Lung (tissue), 12 donors: ENCODE measurements around the gene SRPRB. TPM values are rescaled to one million over a fixed set of nuclear protein-coding genes. Genes with fewer than 3 reads are reported as not detected.

ENCODE experiments used
- ATAC-seq: fragments of 200-7000 bp; cut with Tn5 transposase; one replicate; pipeline ENCODE4 v1.9.1; 2020; ENCODE audit warnings: moderate number of reproducible peaks; ENCODE audit not compliant: insufficient read depth, low FRiP score
- DNase-seq, 3 donors: peaks; one replicate each; pipeline ENCODE4 v3.0.0-alpha.2; 2013 to 2017
- H3K27ac ChIP-seq, 2 donors: one replicate each; pipeline ENCODE4 v1.5.1; 2013; ENCODE audit warnings: mild to moderate bottlenecking in 2 of 2, moderate library complexity in 2 of 2, control low read depth in 1 of 2, inconsistent platforms in 1 of 2, low read depth in 1 of 2, low read length in 1 of 2
- H3K27me3 ChIP-seq, 3 donors: one replicate each; pipeline ENCODE4 v1.5.1; 2013; ENCODE audit warnings: low read length in 2 of 3; ENCODE audit not compliant: control insufficient read depth in 3 of 3, insufficient read depth in 3 of 3
- H3K36me3 ChIP-seq, 4 donors: one replicate each; pipeline ENCODE4 v1.5.1; 2013; ENCODE audit warnings: low read length in 4 of 4, mild to moderate bottlenecking in 1 of 4, moderate library complexity in 1 of 4; ENCODE audit not compliant: control insufficient read depth in 4 of 4, insufficient read depth in 4 of 4
- H3K4me1 ChIP-seq, 5 donors: one replicate each; pipeline ENCODE4 v1.5.1; 2013; ENCODE audit warnings: low read length in 5 of 5, mild to moderate bottlenecking in 2 of 5, moderate library complexity in 1 of 5; ENCODE audit not compliant: control insufficient read depth in 5 of 5, insufficient read depth in 5 of 5
- H3K4me3 ChIP-seq: one replicate; pipeline ENCODE4 v1.5.1; 2013; ENCODE audit warnings: mild to moderate bottlenecking, control low read depth, moderate library complexity
- H3K9ac ChIP-seq, 2 donors: one replicate each; pipeline ENCODE4 v1.5.1; 2013; ENCODE audit warnings: low read length in 2 of 2, control low read depth in 1 of 2; ENCODE audit not compliant: insufficient read depth in 1 of 2
- H3K9me3 ChIP-seq, 4 donors: one replicate each; pipeline ENCODE4 v1.5.1; 2013; ENCODE audit warnings: low read length in 3 of 4, mild to moderate bottlenecking in 1 of 4, moderate library complexity in 1 of 4; ENCODE audit not compliant: control insufficient read depth in 4 of 4, insufficient read depth in 3 of 4
- WGBS, 2 donors: extraction: QIAGEN DNeasy Blood & Tissue Kit; methylation state at CpG; one replicate each; pipeline ENCODE4 v1.1.7; 2013; 5-methylcytosine and 5-hydroxymethylcytosine counted together
- polyA plus RNA-seq, 2 donors: library from polyadenylated mRNA; stranded (reverse); fragments of 200-250 nt; gene quantifications; one replicate each; pipeline ENCODE4 v1.2.1, GENCODE V29; 2013
- total RNA-seq, 2 donors: library from RNA; depleted of rRNA in 1 of 2; stranded (reverse); fragments of >200 nt in 1 of 2; gene quantifications; one replicate each; pipeline ENCODE4 v1.2.1, GENCODE V29; 2014 to 2021
- TF ChIP-seq, protein P1 (sequence below): IDR thresholded peaks from 2 replicates; pipeline ENCODE4 v1.5.1; 2012; ENCODE audit warnings: mild to moderate bottlenecking; ENCODE audit errors: control extremely low read depth, extremely low read depth
- donor health status: control.
- donor health status: control.
- donor health status: Bipolar disorder and iron deficiency.
- donor health status: healthy.
- donor health status: DM: yes; HTN: yes; CAD: no.

The SRPRB gene
- total and polyA plus RNA-seq, 4 donors, result 20.3 to 82.4 (median 39.3) TPM

DNA sequence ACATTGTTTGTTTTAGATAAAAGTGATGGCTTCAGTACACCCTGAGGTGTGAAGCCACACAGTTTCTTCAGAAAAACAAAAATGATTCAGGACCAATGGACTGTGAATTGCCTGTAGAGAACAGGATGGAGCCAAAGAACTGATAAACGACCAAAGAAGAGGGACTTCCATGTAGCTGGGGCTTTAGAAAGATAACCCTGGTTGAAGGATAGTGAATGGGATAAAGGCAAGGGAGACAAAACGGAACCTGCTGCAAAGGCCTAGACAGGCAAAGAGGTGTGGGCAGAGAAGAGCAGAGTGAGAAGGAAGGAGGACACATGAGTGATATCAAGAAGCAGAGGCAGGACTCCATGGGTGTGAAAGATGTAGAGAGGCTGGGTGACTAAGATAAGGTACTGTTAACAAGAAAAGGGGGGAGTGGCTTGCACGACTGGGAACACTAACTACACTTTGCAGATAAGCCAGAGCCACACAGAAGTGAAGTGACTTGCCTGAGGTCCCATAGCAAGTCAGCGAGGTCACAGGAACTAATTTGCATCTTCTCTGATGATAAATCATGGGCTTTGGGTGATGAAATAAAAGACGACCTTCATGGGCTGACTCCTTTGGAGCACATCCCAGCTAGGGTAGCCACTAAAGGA, 45.8 kb downstream of the SRPRB start:
- Histone ChIP-seq H3K9ac (no peak overlapping the region), H3K27ac (no peak overlapping the region), H3K4me3 (no peak overlapping the region), H3K27me3 (no peaks in the 10 kb centered on the region), H3K4me1 (peaks cover 0 to 11% (median 0%) of the 10 kb centered on the region in 5 donors), H3K9me3 (no peaks in the 10 kb centered on the region), H3K36me3 (no peaks in the 10 kb centered on the region)
- no peak for ATAC-seq
- DNase-seq, result no peak
- 75 to 80% methylated on average over 5 of the region's 5 CpGs for WGBS, 2 donors
- TF ChIP-seq, protein P1, sequence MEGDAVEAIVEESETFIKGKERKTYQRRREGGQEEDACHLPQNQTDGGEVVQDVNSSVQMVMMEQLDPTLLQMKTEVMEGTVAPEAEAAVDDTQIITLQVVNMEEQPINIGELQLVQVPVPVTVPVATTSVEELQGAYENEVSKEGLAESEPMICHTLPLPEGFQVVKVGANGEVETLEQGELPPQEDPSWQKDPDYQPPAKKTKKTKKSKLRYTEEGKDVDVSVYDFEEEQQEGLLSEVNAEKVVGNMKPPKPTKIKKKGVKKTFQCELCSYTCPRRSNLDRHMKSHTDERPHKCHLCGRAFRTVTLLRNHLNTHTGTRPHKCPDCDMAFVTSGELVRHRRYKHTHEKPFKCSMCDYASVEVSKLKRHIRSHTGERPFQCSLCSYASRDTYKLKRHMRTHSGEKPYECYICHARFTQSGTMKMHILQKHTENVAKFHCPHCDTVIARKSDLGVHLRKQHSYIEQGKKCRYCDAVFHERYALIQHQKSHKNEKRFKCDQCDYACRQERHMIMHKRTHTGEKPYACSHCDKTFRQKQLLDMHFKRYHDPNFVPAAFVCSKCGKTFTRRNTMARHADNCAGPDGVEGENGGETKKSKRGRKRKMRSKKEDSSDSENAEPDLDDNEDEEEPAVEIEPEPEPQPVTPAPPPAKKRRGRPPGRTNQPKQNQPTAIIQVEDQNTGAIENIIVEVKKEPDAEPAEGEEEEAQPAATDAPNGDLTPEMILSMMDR, result no peak

DNA sequence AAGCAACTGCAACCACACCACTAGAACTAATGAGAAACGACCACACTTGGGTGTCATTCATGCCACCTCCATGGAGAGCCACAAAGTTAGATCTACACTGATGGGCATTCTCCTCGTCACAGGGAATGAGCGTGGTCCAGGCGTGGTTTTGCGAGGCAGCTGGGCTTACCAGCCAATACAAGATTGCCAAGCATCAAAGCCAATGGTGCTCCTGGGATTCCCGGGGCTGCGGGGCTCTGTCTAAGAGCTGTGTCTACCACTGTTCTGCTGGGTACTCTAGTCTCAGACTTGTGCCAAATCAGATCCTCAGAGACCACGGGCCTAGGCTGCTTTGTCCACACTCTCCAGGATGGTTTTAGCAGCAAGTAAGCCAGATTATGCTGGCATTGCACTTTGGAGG, 46.3 kb downstream of the SRPRB start:
- H3K4me1 ChIP-seq, result peaks cover 0 to 11% (median 0%) of the 10 kb centered on the region in 5 donors
- no peaks in the 10 kb centered on the region for H3K9me3 ChIP-seq
- H3K36me3 ChIP-seq, result no peaks in the 10 kb centered on the region
- 93 to 94% methylated on average over 8 of the region's 8 CpGs for WGBS, 2 donors
- H3K27me3 ChIP-seq, result no peaks in the 10 kb centered on the region
- ATAC-seq (no peak), DNase-seq (no peak)
- H3K9ac ChIP-seq, result no peak overlapping the region
- H3K27ac ChIP-seq, result no peak overlapping the region
- TF ChIP-seq, protein P1, result no peak
- H3K4me3 ChIP-seq, result no peak overlapping the region

DNA sequence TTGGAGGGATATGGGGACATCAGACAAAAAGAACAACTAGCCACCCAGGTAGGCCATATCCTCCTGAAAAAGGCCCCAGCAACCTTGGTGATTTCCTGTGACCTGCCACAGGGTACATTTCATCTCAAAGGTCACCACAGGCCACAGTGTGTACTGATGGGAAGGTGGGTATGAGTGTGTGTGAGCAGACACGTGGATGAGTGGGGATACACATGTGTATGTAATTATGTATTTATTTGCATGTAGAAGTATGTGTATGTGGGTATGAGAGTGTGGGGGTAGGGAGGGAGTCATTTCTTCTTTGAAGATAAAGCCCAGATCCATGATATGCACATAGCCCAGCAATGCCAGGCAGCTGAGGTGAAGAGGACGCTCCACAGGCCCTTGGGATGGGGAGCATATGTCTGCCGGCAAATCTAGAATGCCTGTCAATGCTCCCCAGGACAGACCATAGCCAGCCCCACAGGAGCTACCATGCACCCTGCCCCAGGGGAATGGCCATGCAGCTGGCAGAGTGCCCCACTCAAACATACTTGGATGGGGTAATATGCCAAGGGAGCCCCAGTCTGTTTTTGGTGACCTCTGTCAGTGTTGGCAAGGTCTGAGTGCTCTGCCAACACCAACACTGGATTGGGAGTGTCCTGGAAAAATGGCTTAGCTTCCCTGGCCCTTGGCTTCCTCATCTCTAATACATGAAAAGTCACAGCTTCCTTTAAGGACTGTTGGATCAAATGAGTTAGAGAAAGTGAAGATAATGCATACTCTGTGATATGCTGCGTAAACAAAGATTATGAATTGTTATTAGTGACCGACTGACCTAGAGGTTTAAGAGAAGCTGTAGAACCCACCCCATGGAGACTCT, 47.7 kb downstream of the SRPRB start:
- Histone ChIP-seq H3K4me1 (peaks cover 0 to 11% (median 0%) of the 10 kb centered on the region in 5 donors), H3K9ac (no peak overlapping the region), H3K36me3 (no peaks in the 10 kb centered on the region), H3K27ac (no peak overlapping the region), H3K27me3 (no peaks in the 10 kb centered on the region), H3K4me3 (no peak overlapping the region), H3K9me3 (no peaks in the 10 kb centered on the region)
- no peak for ATAC-seq
- TF ChIP-seq, protein P1, result no peak
- 88 to 90% methylated on average over 5 of the region's 5 CpGs for WGBS, 2 donors
- no peak for DNase-seq
